GM19397 (cell line): Measurements from ENCODE around the gene OXT.

Experiments
- ATAC-seq: cut with Tn5 transposase; IDR thresholded peaks from one replicate; pipeline ENCODE4 v1.9.1; 2021; ENCODE audit warnings: mild to moderate bottlenecking, moderate library complexity; ENCODE audit not compliant: unreplicated experiment

OXT gene

DNA sequence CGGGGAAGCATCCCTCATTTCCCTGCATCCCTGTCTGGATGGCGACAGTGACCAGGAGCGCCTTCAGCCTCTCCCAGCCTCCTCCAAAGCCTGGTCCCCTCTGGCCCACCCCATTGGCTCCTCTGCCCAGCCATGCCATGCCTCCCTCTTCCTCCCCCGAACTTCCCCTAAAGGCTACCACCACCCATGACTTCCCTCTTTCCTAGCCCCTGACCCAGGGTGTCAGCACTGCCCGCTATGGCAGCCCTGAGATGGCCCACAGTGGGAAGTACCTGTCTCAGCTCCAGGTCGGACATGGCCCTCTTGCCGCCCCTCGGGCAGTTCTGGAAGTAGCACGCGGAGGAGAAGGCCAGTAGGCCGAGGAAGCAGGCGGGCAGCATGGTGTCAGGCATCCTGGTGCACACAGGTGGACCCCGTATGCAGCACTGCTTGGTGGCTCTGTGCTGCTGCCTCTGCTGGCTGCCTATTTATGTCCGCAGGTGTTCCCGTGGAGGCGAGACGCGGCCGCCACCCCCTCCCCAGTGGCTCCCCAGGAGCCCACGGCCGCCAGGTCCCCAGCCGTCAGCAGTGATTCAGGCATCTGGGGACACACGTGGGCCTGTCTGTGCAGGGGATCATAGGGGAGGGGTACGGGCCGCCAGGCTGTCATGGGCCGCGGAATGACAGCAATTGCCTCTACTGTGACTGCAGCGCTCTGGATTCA lies 13.0 kb downstream of the OXT start, which contains the start of gene AVP:
TSS of gene AVP (minus strand) at position 442 of the 703 bp plus-strand sequence. CDS start at position 392, 50 bp downstream.
- no peak for ATAC-seq

- ATAC-seq = no peak
Measured at GRCh38 chr20:3084986-3085360, 13.6 kb downstream of the OXT start.

DNA sequence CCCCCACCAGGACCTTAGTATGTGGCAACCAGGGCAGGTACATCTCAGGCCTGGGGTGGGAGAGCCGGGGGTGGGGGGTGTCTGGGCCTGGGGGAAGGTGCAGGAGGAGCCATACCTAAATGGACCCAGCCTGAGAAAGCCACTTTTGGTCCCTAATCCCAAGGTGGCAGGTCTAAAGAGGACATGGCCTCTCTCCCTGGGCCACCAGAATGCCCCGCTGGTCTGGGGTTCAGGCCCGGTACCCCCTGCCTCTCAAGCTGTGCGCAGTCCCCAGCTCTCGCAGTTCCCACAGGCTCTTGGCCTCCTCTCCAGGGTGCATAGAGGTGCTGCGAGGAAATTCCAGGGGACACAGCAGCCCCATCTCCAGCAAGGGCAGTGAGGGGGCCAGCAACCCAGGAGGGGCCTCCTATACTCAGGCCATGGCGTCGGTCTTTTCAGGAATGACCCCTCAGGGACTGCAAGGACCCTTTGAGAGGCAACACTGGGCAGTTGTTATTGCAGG lies 14.2 kb downstream of the OXT start:
- no peak for ATAC-seq

GRCh38 chr20:3088031-3088430 lies 16.6 kb downstream of the OXT start:
- ATAC-seq = no peak

DNA sequence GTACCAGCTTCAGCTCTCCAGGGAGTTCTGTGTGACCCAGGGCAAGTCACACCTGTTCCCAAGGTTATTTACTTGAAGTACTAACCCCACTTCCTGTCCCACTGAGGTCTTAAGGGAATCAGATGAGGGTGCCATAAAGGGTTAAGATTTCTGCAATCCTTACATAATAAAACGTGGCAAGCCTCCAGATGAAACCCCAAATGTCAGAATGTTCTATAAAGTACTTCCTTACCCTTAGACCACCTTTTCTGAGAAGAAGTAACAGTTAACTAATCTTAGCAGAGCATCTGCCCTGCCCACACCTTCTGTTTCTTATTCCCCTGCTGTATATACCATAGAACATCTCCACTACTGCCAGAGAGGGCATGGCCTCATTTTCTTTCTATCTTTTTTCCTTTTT lies 19.1 kb downstream of the OXT start:
- ATAC-seq = no peak

- no peak for ATAC-seq
Measured at GRCh38 chr20:3092611-3093379, 21.4 kb downstream of the OXT start.

GRCh38 chr20:3093861-3094361 lies 22.5 kb downstream of the OXT start:
- ATAC-seq = no peak

DNA sequence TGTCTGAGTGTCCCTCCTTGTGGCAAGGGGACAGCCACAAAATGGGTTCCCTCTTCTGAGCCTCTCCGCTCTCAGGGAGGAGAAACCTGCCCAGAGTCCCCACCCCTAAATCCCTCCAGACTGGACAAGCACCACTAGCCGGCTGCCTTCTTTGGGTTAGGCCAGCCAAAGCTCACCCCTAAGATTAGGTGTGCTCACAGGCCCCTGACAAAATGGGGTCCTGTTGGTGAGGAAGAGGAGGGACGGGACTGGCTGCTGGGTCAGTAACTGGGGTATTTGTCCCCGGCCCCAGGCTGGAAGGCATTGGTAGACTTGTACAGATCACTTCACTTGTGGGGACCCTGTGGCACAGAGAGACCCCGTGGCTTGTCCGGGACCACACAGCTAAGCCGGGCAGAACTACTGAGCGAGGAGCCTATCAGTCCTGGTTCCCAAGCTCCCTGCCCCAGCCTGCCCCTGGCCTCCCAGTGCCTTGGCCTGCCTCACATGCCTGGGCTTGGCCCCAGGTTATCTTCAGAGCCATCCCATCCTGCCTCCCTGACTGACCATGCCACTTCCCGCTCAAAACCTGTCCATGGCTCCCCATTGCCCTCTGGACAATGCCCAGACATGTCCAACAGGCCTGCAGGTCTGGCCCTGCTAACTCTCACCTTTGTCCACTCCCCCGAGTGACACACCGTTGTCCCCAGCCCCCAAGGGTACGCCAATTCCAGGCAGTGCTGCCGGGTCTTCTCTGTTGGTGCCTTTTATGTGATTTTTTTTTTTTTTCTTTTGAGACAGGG lies 23.6 kb downstream of the OXT start:
- no peak for ATAC-seq

- no peak for ATAC-seq
Measured at GRCh38 chr20:3100480-3100879, 29.1 kb downstream of the OXT start.

- no peak for ATAC-seq
Measured at GRCh38 chr20:3101251-3101650, 29.8 kb downstream of the OXT start.

DNA sequence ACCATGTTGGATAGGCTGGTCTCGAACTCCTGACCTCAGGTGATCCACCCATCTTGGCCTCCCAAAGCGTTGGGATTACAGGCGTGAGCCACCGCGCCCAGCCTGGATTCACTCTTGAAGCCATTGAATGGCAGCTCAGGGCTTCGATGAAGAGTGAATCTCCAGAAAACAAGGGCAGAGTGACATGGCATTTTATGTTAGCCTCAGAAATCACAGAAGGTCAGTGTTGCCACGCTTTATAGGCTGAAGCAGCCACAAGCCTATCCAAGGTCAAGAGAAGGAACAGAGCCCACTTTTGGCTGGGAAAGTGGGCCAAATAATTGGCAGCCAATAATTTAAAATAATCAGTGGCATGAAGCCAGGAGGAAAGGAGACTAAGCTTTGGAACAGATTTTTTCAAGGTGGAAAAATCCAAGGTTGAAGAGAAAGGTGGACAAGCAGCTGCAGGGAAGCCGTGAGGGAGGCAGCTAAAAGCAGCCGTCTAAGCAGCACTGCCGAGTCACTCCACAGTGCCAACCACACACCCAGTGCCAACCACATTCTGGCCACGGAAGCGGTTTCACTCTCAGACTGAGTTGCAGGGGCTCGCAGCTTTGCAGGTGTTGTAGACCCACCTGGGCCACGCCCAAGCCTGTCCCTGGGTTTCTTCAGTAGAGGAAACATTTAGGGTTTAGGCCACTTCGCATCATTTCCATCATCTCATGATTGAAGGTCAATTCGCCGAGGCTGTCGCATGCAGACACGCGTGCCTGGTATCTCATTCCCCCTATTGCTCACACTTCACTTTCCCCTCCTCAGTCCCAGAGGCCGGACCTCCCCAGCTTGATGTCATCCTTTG lies 30.5 kb downstream of the OXT start:
- no peak for ATAC-seq

- ATAC-seq = no peak
Measured at GRCh38 chr20:3102575-3103368, 31.4 kb downstream of the OXT start.

DNA sequence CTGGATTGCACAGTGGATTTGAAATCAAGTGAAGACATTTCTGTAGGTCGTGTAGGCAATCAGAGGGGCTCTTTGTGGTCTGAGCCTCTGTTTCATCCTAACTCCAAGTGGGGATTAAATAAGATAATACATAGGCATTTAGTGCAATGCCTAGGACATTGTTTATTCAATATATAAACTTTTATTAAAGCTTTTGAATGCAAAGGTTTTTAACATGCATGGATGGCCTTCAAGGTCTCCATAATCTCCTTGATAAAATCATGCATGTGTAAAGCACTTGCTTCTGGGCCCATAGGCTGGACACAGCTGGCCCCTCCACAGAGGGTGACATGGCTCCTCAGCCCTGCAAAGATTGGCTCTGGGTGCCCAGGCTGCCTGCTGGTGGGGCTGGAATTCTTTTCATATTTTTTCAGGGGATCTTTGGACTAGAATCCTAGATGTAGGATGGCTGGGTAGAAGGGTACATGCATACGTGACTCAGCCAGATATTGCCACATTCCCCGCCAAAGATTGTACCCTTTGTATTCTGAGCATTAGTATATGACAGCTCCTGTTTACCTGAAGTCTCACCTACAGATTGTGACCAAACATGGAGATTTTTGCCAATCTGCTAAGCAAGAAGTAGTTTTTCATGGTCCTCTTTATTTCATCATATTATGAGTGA lies 32.1 kb downstream of the OXT start:
- ATAC-seq = no peak

- ATAC-seq = no peak
Measured at GRCh38 chr20:3105256-3106137, 34.1 kb downstream of the OXT start.

GRCh38 chr20:3106185-3106584 lies 34.8 kb downstream of the OXT start:
- no peak for ATAC-seq

DNA sequence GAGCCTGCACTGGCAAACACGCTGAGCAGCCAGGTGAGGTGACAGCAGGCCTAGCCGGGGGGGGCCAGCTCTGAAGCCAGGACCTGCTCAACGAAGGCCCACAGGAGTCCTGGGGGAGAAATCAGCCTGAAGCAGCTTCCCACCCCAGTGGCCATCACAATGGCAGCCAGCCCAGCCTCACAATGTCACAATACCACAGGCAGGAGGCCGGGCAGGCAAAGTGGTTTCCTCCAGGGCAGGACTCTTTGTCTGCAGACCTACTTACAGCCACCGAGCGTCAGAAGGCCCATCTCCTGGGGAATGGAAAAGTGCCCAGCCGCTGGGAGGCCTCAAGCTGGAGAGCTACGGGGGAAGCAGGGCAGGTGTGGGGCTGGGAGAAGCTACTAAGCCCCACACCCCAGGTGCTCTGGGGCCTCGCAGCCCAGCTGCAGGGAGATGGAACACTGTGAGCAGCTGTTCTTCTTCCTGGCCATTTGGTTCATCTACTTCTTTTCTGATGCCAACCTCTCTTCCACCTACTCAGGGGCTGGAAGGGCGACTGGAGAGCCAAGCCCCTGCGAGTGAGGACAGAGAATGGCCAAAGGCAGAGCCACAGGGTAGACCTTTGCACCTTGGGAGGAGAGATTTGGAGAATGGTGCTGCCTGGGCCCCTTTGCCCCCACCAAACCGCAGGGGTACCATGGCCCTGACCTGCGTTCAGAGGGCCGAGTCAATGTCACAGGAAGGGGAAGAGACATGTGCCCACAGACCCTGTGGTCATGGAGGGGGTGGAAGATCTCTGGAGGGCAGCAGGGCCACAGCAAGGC lies 35.4 kb downstream of the OXT start:
- no peak for ATAC-seq

GRCh38 chr20:3107464-3108025 lies 36.1 kb downstream of the OXT start:
- no peak for ATAC-seq
